ENCODE data around the gene MRC2. TPM values are rescaled to one million over a fixed set of nuclear protein-coding genes. Genes with fewer than 3 reads are reported as not detected.

The MRC2 gene
- total RNA-seq, 1 experiment from 2014 or later: 12.3 TPM

DNA sequence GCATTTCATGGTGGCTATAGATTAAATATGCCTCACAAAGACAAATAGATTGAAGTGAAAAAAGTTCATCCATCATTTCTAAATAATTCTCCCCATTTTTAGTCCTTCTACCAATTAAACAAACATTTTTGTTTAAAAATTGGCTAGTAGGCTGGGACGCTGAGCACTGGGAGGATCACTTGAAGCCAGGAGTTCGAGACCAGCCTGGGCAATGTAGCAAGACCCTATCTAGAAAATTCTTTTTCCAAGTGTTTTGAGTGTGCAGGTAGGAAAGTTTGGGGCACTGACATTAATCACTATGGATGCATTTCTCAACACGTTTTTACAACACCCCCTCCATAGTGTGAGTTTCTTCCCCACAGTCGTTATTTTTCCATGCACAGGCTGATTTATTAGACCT lies 56.7 kb downstream of the MRC2 start:
- no peak for DNase-seq (ENCODE audit: unreplicated experiment)
- no peaks in the 10 kb centered on the region for H3K9me3 Mint-ChIP-seq (ENCODE audit: unreplicated experiment)
- no peaks in the 10 kb centered on the region for H3K27me3 Mint-ChIP-seq (ENCODE audit: insufficient read depth, unreplicated experiment)
- intact Hi-C loops (cut with micrococcal nuclease): no loop called here
- no peaks in the 10 kb centered on the region for H3K36me3 Mint-ChIP-seq (ENCODE audit: insufficient read depth, unreplicated experiment)
- BruUV-seq (replicated peaks): no TSS peak
- H3K4me1 Mint-ChIP-seq (ENCODE audit: insufficient read depth, unreplicated experiment): no peaks in the 10 kb centered on the region
- no peak overlapping the region for H3K27ac Mint-ChIP-seq (ENCODE audit: low read depth, unreplicated experiment)
- TF ChIP-seq, protein P1, sequence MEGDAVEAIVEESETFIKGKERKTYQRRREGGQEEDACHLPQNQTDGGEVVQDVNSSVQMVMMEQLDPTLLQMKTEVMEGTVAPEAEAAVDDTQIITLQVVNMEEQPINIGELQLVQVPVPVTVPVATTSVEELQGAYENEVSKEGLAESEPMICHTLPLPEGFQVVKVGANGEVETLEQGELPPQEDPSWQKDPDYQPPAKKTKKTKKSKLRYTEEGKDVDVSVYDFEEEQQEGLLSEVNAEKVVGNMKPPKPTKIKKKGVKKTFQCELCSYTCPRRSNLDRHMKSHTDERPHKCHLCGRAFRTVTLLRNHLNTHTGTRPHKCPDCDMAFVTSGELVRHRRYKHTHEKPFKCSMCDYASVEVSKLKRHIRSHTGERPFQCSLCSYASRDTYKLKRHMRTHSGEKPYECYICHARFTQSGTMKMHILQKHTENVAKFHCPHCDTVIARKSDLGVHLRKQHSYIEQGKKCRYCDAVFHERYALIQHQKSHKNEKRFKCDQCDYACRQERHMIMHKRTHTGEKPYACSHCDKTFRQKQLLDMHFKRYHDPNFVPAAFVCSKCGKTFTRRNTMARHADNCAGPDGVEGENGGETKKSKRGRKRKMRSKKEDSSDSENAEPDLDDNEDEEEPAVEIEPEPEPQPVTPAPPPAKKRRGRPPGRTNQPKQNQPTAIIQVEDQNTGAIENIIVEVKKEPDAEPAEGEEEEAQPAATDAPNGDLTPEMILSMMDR (IDR thresholded peaks at IDR 0.05; ENCODE audit: unreplicated experiment): no peak
- POLR2A ChIA-PET: interaction anchor here (1.3 kb wide), 1 partner anchor 12 kb away, joined by 4 read pairs; no protein-coding TSS in a partner anchor
- CTCF ChIA-PET: no interaction called here
- H3K4me3 Mint-ChIP-seq (ENCODE audit: unreplicated experiment): no peak overlapping the region

DNA sequence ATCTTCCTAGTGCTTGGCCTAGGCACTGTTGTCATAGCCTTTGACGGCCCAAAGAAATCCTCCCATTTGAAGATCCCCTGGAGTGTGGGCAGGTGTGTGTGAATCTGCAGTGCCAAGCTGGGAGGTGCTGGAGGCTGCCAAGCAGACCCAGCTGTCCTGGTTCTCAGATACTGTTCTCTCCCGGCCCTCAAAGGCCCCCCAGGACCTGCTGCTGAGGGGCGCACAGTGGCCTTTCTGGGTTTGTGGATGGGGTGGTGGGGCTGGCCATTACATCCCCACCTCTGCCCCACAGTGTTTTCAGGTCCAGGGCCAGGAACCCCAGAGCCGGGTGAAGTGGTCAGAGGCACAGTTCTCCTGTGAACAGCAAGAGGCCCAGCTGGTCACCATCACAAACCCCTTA lies 60.5 kb downstream of the MRC2 start:
- Mint-ChIP-seq H3K27me3 (ENCODE audit: insufficient read depth, unreplicated experiment) (no peaks in the 10 kb centered on the region), H3K27ac (ENCODE audit: low read depth, unreplicated experiment) (no peak overlapping the region), H3K36me3 (ENCODE audit: insufficient read depth, unreplicated experiment) (no peaks in the 10 kb centered on the region), H3K4me1 (ENCODE audit: insufficient read depth, unreplicated experiment) (no peaks in the 10 kb centered on the region), H3K4me3 (ENCODE audit: unreplicated experiment) (no peak overlapping the region), H3K9me3 (ENCODE audit: unreplicated experiment) (no peaks in the 10 kb centered on the region)
- ChIA-PET POLR2A (no interaction called here), CTCF (interaction anchor here (1.1 kb wide), 1 partner anchor 279 kb away, joined by 5 read pairs; no protein-coding TSS in a partner anchor)
- TF ChIP-seq, protein P1 (IDR thresholded peaks at IDR 0.05; ENCODE audit: unreplicated experiment): no peak
- BruUV-seq (replicated peaks): no TSS peak
- intact Hi-C loops (cut with micrococcal nuclease): no loop called here
- DNase-seq (ENCODE audit: unreplicated experiment): no peak

DNA sequence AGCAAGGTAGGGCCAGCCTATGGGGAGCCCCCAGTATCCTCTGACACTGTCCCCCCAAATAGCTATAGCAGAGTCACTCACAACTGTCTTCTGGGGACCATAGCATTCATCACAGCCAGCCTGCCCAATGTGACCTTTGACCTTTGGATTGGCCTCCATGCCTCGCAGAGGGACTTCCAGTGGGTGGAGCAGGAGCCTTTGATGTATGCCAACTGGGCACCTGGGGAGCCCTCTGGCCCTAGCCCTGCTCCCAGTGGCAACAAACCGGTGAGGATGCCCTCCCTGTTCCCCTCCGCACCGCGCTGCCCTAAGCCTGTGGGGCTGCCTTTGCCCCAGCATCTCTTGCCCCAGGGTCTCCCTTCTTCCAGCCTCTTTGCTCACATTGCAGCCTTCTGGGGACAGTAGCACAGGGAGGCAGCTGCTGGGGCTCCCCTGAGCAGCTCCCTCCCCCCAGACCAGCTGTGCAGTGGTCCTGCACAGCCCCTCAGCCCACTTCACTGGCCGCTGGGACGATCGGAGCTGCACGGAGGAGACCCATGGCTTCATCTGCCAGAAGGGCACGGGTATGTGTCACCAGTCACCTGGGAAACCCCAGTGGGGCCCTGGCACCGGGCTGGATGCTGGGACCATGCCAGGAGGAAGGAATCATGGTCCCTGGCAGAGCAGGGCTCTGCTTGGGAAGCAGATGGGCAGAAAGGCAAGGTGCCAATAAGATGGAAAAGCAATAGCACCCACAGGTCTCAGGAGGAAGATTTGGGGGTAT lies 61.1 kb downstream of the MRC2 start:
- Mint-ChIP-seq H3K4me1 (ENCODE audit: insufficient read depth, unreplicated experiment) (no peaks in the 10 kb centered on the region), H3K9me3 (ENCODE audit: unreplicated experiment) (no peaks in the 10 kb centered on the region), H3K27me3 (ENCODE audit: insufficient read depth, unreplicated experiment) (no peaks in the 10 kb centered on the region), H3K4me3 (ENCODE audit: unreplicated experiment) (no peak overlapping the region), H3K36me3 (ENCODE audit: insufficient read depth, unreplicated experiment) (no peaks in the 10 kb centered on the region), H3K27ac (ENCODE audit: low read depth, unreplicated experiment) (no peak overlapping the region)
- ChIA-PET POLR2A (no interaction called here), CTCF (interaction anchor here (1.0 kb wide), 1 partner anchor 279 kb away, joined by 3 read pairs; no protein-coding TSS in a partner anchor)
- no peak for DNase-seq (ENCODE audit: unreplicated experiment)
- TF ChIP-seq, protein P1 (IDR thresholded peaks at IDR 0.05; ENCODE audit: unreplicated experiment): no peak
- BruUV-seq (replicated peaks): no TSS peak
- intact Hi-C loops (cut with micrococcal nuclease): no loop called here

DNA sequence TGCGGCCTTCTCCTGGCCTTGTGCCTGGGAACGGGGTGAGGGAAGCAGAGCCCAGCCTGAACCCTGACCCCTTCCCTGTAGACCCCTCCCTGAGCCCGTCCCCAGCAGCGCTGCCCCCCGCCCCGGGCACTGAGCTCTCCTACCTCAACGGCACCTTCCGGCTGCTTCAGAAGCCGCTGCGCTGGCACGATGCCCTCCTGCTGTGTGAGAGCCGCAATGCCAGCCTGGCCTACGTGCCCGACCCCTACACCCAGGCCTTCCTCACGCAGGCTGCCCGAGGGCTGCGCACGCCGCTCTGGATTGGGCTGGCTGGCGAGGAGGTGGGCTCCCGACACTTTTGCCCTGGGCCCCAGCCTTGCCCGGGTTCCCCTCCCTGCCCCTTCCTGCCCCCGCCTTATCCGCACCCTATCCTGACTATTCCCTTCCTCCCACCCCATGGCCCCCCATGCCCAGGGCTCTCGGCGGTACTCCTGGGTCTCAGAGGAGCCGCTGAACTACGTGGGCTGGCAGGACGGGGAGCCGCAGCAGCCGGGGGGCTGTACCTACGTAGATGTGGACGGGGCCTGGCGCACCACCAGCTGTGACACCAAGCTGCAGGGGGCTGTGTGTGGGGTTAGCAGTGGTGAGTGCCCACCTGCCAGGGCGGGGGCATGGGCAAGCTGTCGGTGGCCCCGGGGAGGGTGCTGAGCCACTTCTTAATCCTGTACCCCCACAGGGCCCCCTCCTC lies 62.1 kb downstream of the MRC2 start:
- TF ChIP-seq, protein P1 (IDR thresholded peaks at IDR 0.05; ENCODE audit: unreplicated experiment): no peak
- ChIA-PET POLR2A (interaction anchor here (0.7 kb wide), 2 partner anchors 272 to 279 kb away, joined by 3 read pairs; no protein-coding TSS in a partner anchor), CTCF (interaction anchor here (0.9 to 1.0 kb wide), 2 partner anchors 17 to 277 kb away, joined by 3 read pairs; no protein-coding TSS in a partner anchor)
- Mint-ChIP-seq H3K9me3 (ENCODE audit: unreplicated experiment) (no peaks in the 10 kb centered on the region), H3K27ac (ENCODE audit: low read depth, unreplicated experiment) (no peak overlapping the region), H3K27me3 (ENCODE audit: insufficient read depth, unreplicated experiment) (no peaks in the 10 kb centered on the region), H3K4me1 (ENCODE audit: insufficient read depth, unreplicated experiment) (no peaks in the 10 kb centered on the region), H3K4me3 (ENCODE audit: unreplicated experiment) (no peak overlapping the region), H3K36me3 (ENCODE audit: insufficient read depth, unreplicated experiment) (no peaks in the 10 kb centered on the region)
- intact Hi-C loops (cut with micrococcal nuclease): no loop called here
- no TSS peak for BruUV-seq (replicated peaks)
- DNase-seq (ENCODE audit: unreplicated experiment): no peak

Data from MCF 10A (cell line).